ENCODE results near the gene TRIM56. TPM values are rescaled to one million over a fixed set of nuclear protein-coding genes. Genes with fewer than 3 reads are reported as not detected.

Gene TRIM56
- total RNA-seq, 2 donors from 2014 or later, result 16.5 to 23.0 TPM

GRCh38 chr7:101123703-101124068, 38.4 kb downstream of the TRIM56 start:
- no peak for TF ChIP-seq CTCF (conservative IDR thresholded peaks at IDR 0.05)
- DNase-seq, result no peak
- no peaks in the 10 kb centered on the region for H3K36me3 ChIP-seq (ENCODE audit: control insufficient read depth, insufficient read depth, low read length)
- H3K27me3 ChIP-seq (ENCODE audit: control insufficient read depth, insufficient read depth, low read length, poor library complexity, severe bottlenecking), result no peaks in the 10 kb centered on the region
- Mint-ChIP-seq H3K9me3 (peaks cover 10% of the 10 kb centered on the region), H3K4me3 (no peak overlapping the region), H3K27ac (no peak overlapping the region), H3K27me3 (ENCODE audit: insufficient read depth) (peaks cover 8% of the 10 kb centered on the region), H3K36me3 (ENCODE audit: low read depth) (no peaks in the 10 kb centered on the region), H3K4me1 (peaks cover 37% of the 10 kb centered on the region)
- 93 to 100% methylated on average over 1 to 3 of the region's 3 CpGs for WGBS, 2 experiments (ENCODE audit: insufficient coverage in 1 of 2, insufficient read length in 1 of 2)
- H3K4me1 ChIP-seq (ENCODE audit: control insufficient read depth, insufficient read depth, low read length), result peaks cover 3% of the 10 kb centered on the region
- no peak overlapping the region for H3K9ac ChIP-seq (ENCODE audit: extremely low read depth, low read length, poor library complexity, severe bottlenecking)
- H3K4me3 ChIP-seq (ENCODE audit: low read length), result no peak overlapping the region
- H3K9me3 ChIP-seq (ENCODE audit: control insufficient read depth, low read length), result no peaks in the 10 kb centered on the region
- no peak overlapping the region for H3K27ac ChIP-seq (ENCODE audit: low read depth, low read length)

GRCh38 chr7:101124376-101125056, 39.2 kb downstream of the TRIM56 start:
- H3K27me3 Mint-ChIP-seq (ENCODE audit: insufficient read depth), result peaks cover 8% of the 10 kb centered on the region
- peaks cover 3% of the 10 kb centered on the region for H3K4me1 ChIP-seq (ENCODE audit: control insufficient read depth, insufficient read depth, low read length)
- no peaks in the 10 kb centered on the region for H3K36me3 Mint-ChIP-seq (ENCODE audit: low read depth)
- 78 to 87% methylated on average over 5 to 7 of the region's 7 CpGs for WGBS, 2 experiments (ENCODE audit: insufficient coverage in 1 of 2, insufficient read length in 1 of 2)
- H3K4me1 Mint-ChIP-seq, result peaks cover 37% of the 10 kb centered on the region
- no peak overlapping the region for H3K4me3 Mint-ChIP-seq
- H3K27me3 ChIP-seq (ENCODE audit: control insufficient read depth, insufficient read depth, low read length, poor library complexity, severe bottlenecking), result no peaks in the 10 kb centered on the region
- H3K27ac Mint-ChIP-seq, result peak overlapping the region; percentile 41
- no peak for DNase-seq
- H3K9me3 ChIP-seq (ENCODE audit: control insufficient read depth, low read length), result no peaks in the 10 kb centered on the region
- no peak overlapping the region for H3K27ac ChIP-seq (ENCODE audit: low read depth, low read length)
- H3K9me3 Mint-ChIP-seq, result peaks cover 10% of the 10 kb centered on the region
- no peak overlapping the region for H3K4me3 ChIP-seq (ENCODE audit: low read length)
- H3K9ac ChIP-seq (ENCODE audit: extremely low read depth, low read length, poor library complexity, severe bottlenecking), result peak overlapping the region; percentile 16
- no peaks in the 10 kb centered on the region for H3K36me3 ChIP-seq (ENCODE audit: control insufficient read depth, insufficient read depth, low read length)
- no peak for TF ChIP-seq CTCF (conservative IDR thresholded peaks at IDR 0.05)

- H3K9me3 ChIP-seq (ENCODE audit: control insufficient read depth, low read length), result no peaks in the 10 kb centered on the region
- Mint-ChIP-seq H3K9me3 (peaks cover 10% of the 10 kb centered on the region), H3K27ac (no peak overlapping the region), H3K27me3 (ENCODE audit: insufficient read depth) (peaks cover 8% of the 10 kb centered on the region), H3K4me3 (no peak overlapping the region), H3K36me3 (ENCODE audit: low read depth) (no peaks in the 10 kb centered on the region), H3K4me1 (peaks cover 37% of the 10 kb centered on the region)
- DNase-seq, result no peak
- H3K9ac ChIP-seq (ENCODE audit: extremely low read depth, low read length, poor library complexity, severe bottlenecking), result no peak overlapping the region
- no peak overlapping the region for H3K27ac ChIP-seq (ENCODE audit: low read depth, low read length)
- no peaks in the 10 kb centered on the region for H3K36me3 ChIP-seq (ENCODE audit: control insufficient read depth, insufficient read depth, low read length)
- H3K4me1 ChIP-seq (ENCODE audit: control insufficient read depth, insufficient read depth, low read length), result peaks cover 3% of the 10 kb centered on the region
- H3K4me3 ChIP-seq (ENCODE audit: low read length), result no peak overlapping the region
- 81% methylated on average over 7 to 15 of the region's 15 CpGs for WGBS, 2 experiments (ENCODE audit: insufficient coverage in 1 of 2, insufficient read length in 1 of 2)
- TF ChIP-seq CTCF (conservative IDR thresholded peaks at IDR 0.05), result no peak
- H3K27me3 ChIP-seq (ENCODE audit: control insufficient read depth, insufficient read depth, low read length, poor library complexity, severe bottlenecking), result no peaks in the 10 kb centered on the region
Measured at GRCh38 chr7:101125989-101126650, 40.8 kb downstream of the TRIM56 start.
